Right cardiac atrium (tissue), 5 donors: Measurements from ENCODE around the gene ST6GAL1. TPM values are rescaled to one million over a fixed set of nuclear protein-coding genes. Genes with fewer than 3 reads are reported as not detected.
"Not testable (repeated sequence)": the region's sequence is repeated elsewhere in the genome, so short reads cannot be mapped to it uniquely, and the experiment has no call there.

Source experiments
- ATAC-seq, 2 donors: fragments of 200-7000 bp; cut with Tn5 transposase; one replicate each; pipeline versions ENCODE4 v1.8.0 to v1.9.1; 2020; ENCODE audit warnings: moderate library complexity in 2 of 2, mild to moderate bottlenecking in 1 of 2
- DNase-seq, 3 donors: peaks; one replicate each; pipeline ENCODE4 v3.0.0-alpha.2; 2020
- H3K27ac ChIP-seq: one replicate; pipeline ENCODE4 v1.5.1; 2013; ENCODE audit warnings: mild to moderate bottlenecking, low read length, control low read depth, moderate library complexity
- H3K27me3 ChIP-seq: one replicate; pipeline ENCODE4 v1.6.1; 2013; ENCODE audit not compliant: control insufficient read depth, insufficient read depth
- H3K4me1 ChIP-seq: one replicate; pipeline ENCODE4 v1.6.1; 2013; ENCODE audit warnings: low read length; ENCODE audit not compliant: control insufficient read depth, insufficient read depth
- H3K4me3 ChIP-seq: one replicate; pipeline ENCODE4 v1.5.1; 2013; ENCODE audit warnings: low read length, control low read depth
- H3K9me3 ChIP-seq: one replicate; pipeline ENCODE4 v1.6.1; 2013; ENCODE audit warnings: low read length; ENCODE audit not compliant: control insufficient read depth
- WGBS: extraction: QIAGEN DNeasy Blood & Tissue Kit; methylation state at CpG from one replicate; pipeline ENCODE4 v1.1.7; 2013; 5-methylcytosine and 5-hydroxymethylcytosine counted together
- intact Hi-C, 4 donors: fragments of 100-400 bp; cut with DNase I; formaldehyde crosslinking; loops; one replicate each; pipeline versions ENCODE4 v1.11.0 to v1.14.0; 2022 to 2023
- polyA plus RNA-seq: library from polyadenylated mRNA; stranded (reverse); fragments of 200-250 nt; gene quantifications from one replicate; pipeline ENCODE4 v1.2.3, GENCODE V29; 2013
- total RNA-seq, 4 donors: library from RNA; stranded (reverse); fragmentation: NEBNext Ultra II Directional; extraction: Animal tissue kit (Norgen Biotek cat#: 25700); gene quantifications; one replicate each; pipeline ENCODE4 v1.2.1, GENCODE V29; 2021
- donor health status: healthy with polysubstance abuse.
- donor health status: DM: no; HTN: yes; CAD: no.
- donor health status: DM: no; HTN: no; CAD: no.
- donor health status: DM: no; HTN: yes; CAD: no; lungs with severe emphysema.
- donor health status: DM: yes; HTN: yes; CAD: no.

Gene ST6GAL1
- total and polyA plus RNA-seq, 5 donors = 25.2 to 69.2 (median 64.7) TPM

DNA sequence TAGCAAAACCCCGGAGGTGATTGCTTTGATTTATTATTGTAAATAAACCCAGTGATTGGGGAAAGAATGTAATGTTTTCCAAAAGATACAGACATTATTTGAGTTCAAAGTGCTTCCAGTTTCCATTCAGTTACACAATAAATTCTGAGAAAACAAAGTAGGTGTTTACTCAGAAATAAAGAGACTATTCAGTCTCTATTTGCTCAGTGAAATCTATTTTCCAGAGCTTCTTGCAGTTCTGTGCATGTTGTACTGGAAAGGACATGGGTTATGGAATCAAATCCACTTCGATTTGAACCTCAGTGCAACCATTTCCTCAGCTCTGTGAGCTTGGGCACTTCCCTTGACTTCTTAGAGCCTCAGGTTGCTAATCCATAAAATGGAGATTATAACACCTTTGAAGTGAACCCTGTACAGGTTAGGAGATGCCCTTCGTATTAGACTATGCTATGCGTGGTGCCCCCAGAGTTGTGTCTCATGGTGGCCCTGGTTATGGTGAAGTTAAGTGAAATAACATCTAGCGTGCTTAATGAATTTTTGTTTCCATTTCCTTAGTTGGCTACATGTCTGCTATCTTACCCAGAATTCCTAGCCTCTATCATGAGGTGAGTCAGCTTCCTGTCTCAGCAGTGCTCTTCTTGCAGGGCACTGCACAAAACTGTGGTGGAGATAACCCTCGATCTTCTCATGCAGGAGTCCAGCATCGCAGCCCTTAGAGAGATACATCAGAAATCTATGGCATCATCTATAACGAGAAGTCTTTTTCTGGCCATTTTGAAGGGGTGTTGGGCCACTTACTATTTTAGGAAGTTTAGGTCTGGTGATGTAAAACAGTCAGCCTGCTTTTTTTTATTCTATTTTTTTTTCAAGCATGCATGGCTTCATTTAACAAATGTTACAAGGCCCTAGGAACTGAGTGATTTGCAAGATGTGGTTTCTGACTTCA, 111.3 kb downstream of the ST6GAL1 start:
- DNase-seq = no peak
- intact Hi-C loops = loop anchor here in 1 of 4 donors (10.0 kb wide), 1 partner anchor 107 kb away; the partner anchor contains the start of gene ST6GAL1
- no peak overlapping the region for H3K4me3 ChIP-seq
- H3K9me3 ChIP-seq = no peaks in the 10 kb centered on the region
- H3K27me3 ChIP-seq = no peaks in the 10 kb centered on the region
- 57% methylated on average over 8 of the region's 8 CpGs for WGBS
- peak; percentile 61 to 83 for ATAC-seq
- H3K4me1 ChIP-seq = peaks cover 14% of the 10 kb centered on the region
- H3K27ac ChIP-seq = peak overlapping the region; percentile 53

DNA sequence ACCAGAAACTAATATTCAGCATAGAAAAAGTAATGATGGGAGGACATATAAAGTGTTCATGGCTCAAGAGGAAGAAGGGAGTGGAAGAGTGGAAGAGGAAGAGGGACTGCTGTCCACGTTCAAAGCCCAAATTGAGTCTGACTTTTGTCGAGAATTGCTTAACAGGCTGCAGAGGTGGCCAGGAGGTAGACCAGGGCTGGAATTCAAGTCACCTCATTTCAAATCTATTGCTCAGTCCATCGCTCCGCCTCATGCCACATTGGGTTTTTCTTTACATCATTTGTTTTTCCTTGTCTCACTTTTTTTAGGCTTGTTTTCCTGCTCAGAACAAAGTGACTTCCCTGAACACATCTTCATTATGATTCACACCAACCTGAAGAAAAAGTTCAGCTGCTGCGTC, 112.0 kb downstream of the ST6GAL1 start:
- peak overlapping the region; percentile 25 for H3K27ac ChIP-seq
- intact Hi-C loops = loop anchor here in 1 of 4 donors (10.0 kb wide), 1 partner anchor 108 kb away; the partner anchor contains the start of gene ST6GAL1
- H3K4me1 ChIP-seq = peaks cover 14% of the 10 kb centered on the region
- H3K27me3 ChIP-seq = no peaks in the 10 kb centered on the region
- DNase-seq (no peak), ATAC-seq (no peak)
- no peak overlapping the region for H3K4me3 ChIP-seq
- 83% methylated on average over 5 of the region's 5 CpGs for WGBS
- no peaks in the 10 kb centered on the region for H3K9me3 ChIP-seq

DNA sequence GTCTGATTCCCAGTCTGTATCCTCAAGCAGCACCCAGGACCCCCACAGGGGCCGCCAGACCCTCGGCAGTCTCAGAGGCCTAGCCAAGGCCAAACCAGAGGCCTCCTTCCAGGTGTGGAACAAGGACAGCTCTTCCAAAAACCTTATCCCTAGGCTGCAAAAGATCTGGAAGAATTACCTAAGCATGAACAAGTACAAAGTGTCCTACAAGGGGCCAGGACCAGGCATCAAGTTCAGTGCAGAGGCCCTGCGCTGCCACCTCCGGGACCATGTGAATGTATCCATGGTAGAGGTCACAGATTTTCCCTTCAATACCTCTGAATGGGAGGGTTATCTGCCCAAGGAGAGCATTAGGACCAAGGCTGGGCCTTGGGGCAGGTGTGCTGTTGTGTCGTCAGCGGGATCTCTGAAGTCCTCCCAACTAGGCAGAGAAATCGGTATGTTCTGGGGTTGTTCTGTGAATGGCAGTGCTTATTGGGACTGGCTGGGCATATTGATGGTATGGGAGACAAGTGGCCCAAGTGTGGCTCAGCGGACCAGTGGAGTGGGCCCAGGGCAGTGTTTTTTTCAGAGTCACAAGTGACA, 112.6 kb downstream of the ST6GAL1 start:
- no peak overlapping the region for H3K4me3 ChIP-seq
- H3K27me3 ChIP-seq = no peaks in the 10 kb centered on the region
- 98% methylated on average over 8 of the region's 8 CpGs for WGBS
- H3K4me1 ChIP-seq = peaks cover 14% of the 10 kb centered on the region
- ATAC-seq (no peak), DNase-seq (no peak)
- no peak overlapping the region for H3K27ac ChIP-seq
- H3K9me3 ChIP-seq = no peaks in the 10 kb centered on the region
- intact Hi-C loops = loop anchor here in 1 of 4 donors (10.0 kb wide), 1 partner anchor 108 kb away; the partner anchor contains the start of gene ST6GAL1

DNA sequence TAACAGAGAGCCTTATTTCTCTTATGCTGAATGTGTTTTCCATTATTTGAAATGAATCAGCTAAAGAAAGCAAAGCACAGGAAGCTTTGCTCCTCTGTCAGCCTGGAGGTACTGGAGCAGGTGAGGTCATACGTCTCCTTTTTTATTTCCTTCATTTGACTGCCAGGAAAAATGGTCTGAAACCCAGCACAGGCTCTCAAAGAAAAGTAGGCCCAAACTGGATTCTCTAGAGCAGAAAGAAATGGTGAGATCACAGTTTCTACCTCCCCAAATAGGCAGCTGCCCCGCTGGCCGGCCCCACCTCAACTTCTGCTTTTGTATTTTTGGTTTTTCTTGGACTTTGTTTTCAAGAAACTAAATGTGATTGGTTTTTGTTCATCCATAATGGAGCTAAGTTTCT, 113.9 kb downstream of the ST6GAL1 start:
- Histone ChIP-seq H3K4me1 (peaks cover 13% of the 10 kb centered on the region), H3K27me3 (no peaks in the 10 kb centered on the region), H3K4me3 (no peak overlapping the region), H3K9me3 (no peaks in the 10 kb centered on the region), H3K27ac (no peak overlapping the region)
- WGBS = 68% methylated on average over 3 of the region's 3 CpGs
- intact Hi-C loops = loop anchor here in 1 of 4 donors (10.0 kb wide), 1 partner anchor 109 kb away; the partner anchor contains the start of gene ST6GAL1
- DNase-seq = no peak
- peak in 1 of 2 donors; percentile 49 for ATAC-seq

DNA sequence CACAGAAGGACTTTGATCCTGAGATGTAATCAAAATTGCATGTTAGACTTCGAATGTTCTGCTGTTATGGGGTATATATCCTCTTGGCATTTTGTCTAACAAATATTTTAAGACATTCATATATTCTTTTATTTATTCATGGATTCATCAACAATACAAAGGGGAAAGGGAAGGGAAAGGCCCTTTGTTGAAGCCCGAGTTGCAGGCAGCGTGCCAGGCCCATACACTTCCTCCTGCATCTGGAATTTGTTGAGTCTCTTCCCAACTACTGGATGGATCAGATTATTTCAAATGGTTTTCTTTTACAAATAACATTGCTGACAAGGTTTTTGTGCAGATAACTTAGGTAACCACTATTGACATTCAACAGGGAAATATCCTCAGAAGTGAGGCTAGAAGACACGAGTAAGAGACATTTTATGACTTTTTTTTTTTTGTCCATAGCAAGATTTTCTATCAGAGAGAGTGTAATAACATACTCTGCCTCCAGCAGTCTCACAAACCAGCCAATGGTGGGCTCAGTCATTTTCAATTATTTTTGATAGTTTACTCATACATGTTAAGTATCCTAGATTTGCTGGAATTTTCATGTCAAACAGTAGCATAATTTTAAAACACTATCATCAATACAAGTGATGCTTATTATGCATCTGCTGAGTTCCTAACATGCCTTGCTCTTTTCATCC, 114.7 kb downstream of the ST6GAL1 start:
- 51% methylated on average over 4 of the region's 4 CpGs for WGBS
- ATAC-seq (no peak), DNase-seq (peak; percentile 58 to 89 (median 77))
- H3K9me3 ChIP-seq = no peaks in the 10 kb centered on the region
- H3K4me1 ChIP-seq = peaks cover 11% of the 10 kb centered on the region
- H3K27ac ChIP-seq = no peak overlapping the region
- H3K27me3 ChIP-seq = no peaks in the 10 kb centered on the region
- H3K4me3 ChIP-seq = no peak overlapping the region
- intact Hi-C loops = loop anchor here in 1 of 4 donors (10.0 kb wide), 1 partner anchor 110 kb away; the partner anchor contains the start of gene ST6GAL1

DNA sequence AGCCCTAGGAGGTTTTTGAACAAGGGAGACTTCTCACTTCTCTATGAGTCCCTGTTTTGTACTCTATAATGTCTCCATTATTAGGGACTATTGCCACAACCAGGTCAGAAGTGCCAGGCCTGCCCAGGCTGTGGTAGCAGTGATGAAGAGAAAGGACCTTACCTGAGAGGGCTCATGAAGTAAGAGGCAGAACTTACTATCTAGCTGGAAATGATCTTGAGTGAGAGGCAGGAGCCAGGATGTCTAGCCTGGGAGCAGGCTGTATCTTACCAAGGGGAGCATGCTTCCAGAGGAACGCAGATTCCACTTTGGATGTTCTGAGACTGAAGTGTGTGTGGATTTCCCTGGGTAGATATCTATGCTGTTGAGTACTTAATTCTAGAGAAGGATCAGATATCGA, 115.7 kb downstream of the ST6GAL1 start:
- Histone ChIP-seq H3K9me3 (no peaks in the 10 kb centered on the region), H3K4me1 (peaks cover 9% of the 10 kb centered on the region), H3K27me3 (no peaks in the 10 kb centered on the region), H3K27ac (no peak overlapping the region), H3K4me3 (no peak overlapping the region)
- no peak for DNase-seq
- no peak for ATAC-seq
- intact Hi-C loops = loop anchor here in 1 of 4 donors (10.0 kb wide), 1 partner anchor 111 kb away; the partner anchor contains the start of gene ST6GAL1
- 72% methylated on average over 2 of the region's 2 CpGs for WGBS

DNA sequence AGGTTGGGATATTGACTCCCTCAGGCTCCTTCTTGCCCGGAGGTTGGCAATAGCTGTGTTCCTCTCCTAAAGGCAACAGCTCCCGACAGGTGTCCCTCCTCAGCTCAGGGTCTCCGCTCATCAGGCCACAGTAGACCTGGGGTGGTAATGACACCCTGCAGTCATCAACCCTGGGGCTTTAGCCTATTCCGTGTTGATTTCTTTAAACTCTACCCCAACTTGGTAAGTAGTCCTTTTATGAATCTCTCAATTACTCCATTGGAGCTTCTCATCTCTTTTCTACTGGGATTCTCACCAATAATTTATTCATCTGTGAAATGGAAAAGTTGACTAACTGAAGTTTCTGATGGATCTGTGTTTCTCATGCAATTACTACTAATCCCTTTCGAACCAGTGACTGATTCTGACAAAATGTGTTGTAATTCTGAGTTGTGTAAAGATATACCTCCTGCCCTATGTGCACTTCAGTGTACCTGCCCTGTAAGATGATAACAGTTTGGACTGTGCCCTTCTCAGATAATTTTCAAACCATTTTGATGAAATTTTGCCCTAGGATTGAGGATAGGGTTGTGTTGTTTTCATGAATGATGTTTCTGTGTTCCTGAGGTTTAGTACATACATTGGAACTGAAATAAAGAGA, 119.3 kb downstream of the ST6GAL1 start:
- Histone ChIP-seq H3K4me1 (peaks cover 2% of the 10 kb centered on the region), H3K27ac (no peak overlapping the region), H3K9me3 (no peaks in the 10 kb centered on the region), H3K27me3 (no peaks in the 10 kb centered on the region), H3K4me3 (no peak overlapping the region)
- DNase-seq (no peak), ATAC-seq (peak in 1 of 2 donors; percentile 23)
- intact Hi-C loops = loop anchor here in 1 of 4 donors (10.0 kb wide), 1 partner anchor 115 kb away; the partner anchor contains the start of gene ST6GAL1
- WGBS = 76% methylated on average over 5 of the region's 5 CpGs

DNA sequence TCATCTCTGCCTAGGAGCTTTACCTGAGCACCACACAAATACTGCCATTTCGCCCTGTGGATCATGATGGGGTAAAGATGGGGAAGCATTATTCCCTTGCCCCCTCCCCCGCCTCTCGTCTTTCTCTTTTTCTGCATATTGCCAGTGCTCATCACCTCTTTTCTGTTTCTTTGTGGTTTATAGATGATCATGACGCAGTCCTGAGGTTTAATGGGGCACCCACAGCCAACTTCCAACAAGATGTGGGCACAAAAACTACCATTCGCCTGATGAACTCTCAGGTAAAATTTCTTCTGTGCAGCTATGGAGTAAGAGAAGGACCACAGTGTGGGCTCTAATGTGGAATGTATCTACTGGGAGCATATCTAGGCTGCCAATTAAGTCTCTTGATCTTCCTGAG, 120.7 kb downstream of the ST6GAL1 start:
- ATAC-seq (no peak), DNase-seq (no peak)
- H3K4me3 ChIP-seq = no peak overlapping the region
- H3K4me1 ChIP-seq = peaks cover under 1% of the 10 kb centered on the region
- intact Hi-C loops = no loop called here
- H3K9me3 ChIP-seq = no peaks in the 10 kb centered on the region
- WGBS = 94% methylated on average over 5 of the region's 5 CpGs
- H3K27ac ChIP-seq = no peak overlapping the region
- no peaks in the 10 kb centered on the region for H3K27me3 ChIP-seq

DNA sequence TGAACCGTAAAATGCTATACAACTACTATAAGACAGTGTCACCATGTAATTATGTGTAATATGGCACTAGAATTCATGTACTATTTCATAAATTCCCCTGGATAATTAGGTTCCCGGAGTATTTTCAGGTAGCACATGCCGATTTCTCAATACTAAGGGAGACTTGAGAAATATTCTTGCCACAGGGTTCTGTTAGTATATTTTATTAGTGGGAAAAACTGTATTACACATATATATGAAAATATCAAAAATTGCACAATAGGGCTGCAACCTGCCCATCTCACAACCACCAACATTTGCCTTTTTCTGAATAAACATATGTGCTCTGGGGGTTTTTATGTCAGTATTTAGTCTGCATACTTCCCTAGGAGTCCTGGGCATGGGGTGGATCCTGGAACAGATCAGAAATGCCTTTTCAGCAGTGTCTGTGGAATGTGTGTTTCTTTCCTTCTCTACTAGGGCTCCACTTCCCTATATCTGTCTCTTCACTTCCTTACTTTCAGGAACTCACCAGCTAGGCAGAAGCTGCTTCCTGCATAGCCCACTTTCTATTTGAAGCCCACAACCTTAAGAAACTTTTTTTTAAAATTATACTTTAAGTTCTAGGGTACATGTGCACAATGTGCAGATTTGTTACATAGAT, 121.5 kb downstream of the ST6GAL1 start:
- intact Hi-C loops = no loop called here
- Histone ChIP-seq H3K4me1 (no peaks in the 10 kb centered on the region), H3K27ac (no peak overlapping the region), H3K4me3 (no peak overlapping the region), H3K9me3 (no peaks in the 10 kb centered on the region), H3K27me3 (no peaks in the 10 kb centered on the region)
- DNase-seq = no peak
- peak; percentile 55 to 57 for ATAC-seq
- WGBS = 94% methylated on average over 3 of the region's 3 CpGs

DNA sequence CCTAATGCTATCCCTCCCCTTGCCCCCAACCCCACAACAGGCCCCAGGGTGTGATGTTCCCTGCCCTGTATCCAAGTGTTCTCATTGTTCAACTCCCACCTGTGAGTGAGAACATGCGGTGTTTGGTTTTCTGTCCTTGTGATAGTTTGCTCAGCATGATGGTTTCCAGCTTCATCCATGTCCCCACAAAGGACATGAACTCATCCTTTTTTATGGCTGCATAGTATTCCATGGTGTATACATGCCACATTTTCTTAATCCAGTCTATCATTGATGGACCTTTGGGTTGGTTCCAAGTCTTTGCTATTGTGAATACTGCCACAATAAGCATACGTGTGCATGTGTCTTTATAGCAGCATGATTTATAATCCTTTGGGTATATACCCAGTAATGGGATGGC, 122.1 kb downstream of the ST6GAL1 start:
- DNase-seq, H3K4me3 ChIP-seq, H3K4me1 ChIP-seq, H3K27ac ChIP-seq, ATAC-seq, intact Hi-C loops, H3K27me3 ChIP-seq, H3K9me3 ChIP-seq: not testable (repeated sequence)
- 96% methylated on average over 2 of the region's 2 CpGs for WGBS
